GM12892 (cell line): Measurements from ENCODE around the gene SLC38A3.

Source experiments
- POLR2A ChIP-seq: IDR thresholded peaks from 2 replicates; pipeline ENCODE4 v1.6.1; 2011; ENCODE audit warnings: low read depth, low read length, control low read depth
- POLR2AphosphoS5 ChIP-seq: IDR thresholded peaks from 2 replicates; pipeline ENCODE4 v1.6.1; 2011; ENCODE audit warnings: low read depth, low read length, control low read depth
- TAF1 ChIP-seq: IDR thresholded peaks from 2 replicates; pipeline ENCODE4 v1.6.1; 2011; ENCODE audit warnings: low read depth, mild to moderate bottlenecking, control low read depth, low read length, borderline replicate concordance

DNA sequence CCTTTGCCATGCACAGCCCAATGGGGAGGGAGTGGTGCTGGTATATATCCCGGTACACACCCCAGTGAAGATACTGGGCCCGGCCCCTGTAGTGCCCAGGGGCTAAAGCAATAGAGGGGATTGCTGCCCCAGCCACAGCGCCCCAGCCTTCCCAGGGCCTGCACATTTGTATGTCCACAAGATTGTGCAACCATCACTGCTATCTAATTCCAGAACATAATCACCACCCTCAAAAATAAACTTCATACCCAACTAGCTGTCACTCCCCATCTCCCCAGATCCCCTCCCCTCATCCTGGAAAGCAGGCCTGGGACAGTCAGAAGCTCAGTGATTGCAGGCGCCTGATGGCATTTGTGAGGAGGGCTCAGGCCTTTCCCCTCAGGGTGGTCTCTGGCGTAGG lies 44.4 kb downstream of the SLC38A3 start:
- TF ChIP-seq POLR2A (no peak), POLR2AphosphoS5 (no peak), TAF1 (no peak)
